HCEC 1CT (cell line): Measurements from ENCODE around the gene SESTD1.
A peak's percentile ranks its signal among the peaks of the same experiment; 100 is the strongest.
"Not testable (repeated sequence)": the region's sequence is repeated elsewhere in the genome, so short reads cannot be mapped to it uniquely, and the experiment has no call there.

Source experiments
- DNase-seq: peaks from one replicate; pipeline ENCODE4 v3.0.0-alpha.2; 2017

Gene SESTD1

DNA sequence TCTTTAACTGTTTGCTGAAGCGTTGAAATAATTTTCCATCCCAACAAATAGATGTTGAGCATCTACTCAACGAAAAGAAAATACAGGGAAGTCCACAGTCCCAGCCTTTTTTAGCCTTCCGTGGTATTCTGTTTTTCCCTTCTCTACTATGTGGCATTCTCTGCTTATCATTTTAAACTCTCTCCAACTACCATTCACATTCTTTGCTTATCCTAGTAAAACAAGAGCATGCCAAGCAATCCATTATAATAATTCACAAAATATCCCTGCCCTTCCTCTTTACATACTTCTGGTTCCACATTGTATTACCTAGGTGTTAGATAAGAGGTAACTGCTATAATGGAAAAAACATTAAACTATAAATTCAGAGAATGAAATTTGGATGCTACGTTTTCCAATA lies 1.6 kb upstream of the SESTD1 start:
- no peak for DNase-seq

- peak; percentile 82 for DNase-seq
Observed at GRCh38 chr2:179265082-179265510, 464 bp upstream of the SESTD1 start.

GRCh38 chr2:179263446-179264367 lies 925 bp downstream of the SESTD1 start:
- peak; percentile 51 for DNase-seq

DNA sequence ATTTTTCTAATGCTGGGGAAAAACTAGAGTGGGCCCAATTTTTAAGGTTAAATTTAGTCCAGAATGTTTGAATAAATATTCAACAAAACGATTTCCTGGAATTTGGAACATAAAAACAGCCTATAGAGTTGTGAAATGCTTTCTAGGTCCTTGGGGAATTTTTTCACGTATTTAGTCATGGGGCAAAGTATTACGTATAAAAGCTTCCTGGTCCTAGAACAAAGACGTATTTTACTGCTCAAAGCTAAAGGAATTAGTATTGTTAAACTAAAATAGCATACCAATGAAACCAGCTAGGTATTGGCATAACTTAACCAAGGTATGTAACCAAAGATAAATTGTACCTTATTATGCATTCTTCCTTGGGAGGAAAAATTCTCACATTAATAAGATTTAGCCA lies 1.6 kb downstream of the SESTD1 start:
- peak; percentile 61 for DNase-seq

DNA sequence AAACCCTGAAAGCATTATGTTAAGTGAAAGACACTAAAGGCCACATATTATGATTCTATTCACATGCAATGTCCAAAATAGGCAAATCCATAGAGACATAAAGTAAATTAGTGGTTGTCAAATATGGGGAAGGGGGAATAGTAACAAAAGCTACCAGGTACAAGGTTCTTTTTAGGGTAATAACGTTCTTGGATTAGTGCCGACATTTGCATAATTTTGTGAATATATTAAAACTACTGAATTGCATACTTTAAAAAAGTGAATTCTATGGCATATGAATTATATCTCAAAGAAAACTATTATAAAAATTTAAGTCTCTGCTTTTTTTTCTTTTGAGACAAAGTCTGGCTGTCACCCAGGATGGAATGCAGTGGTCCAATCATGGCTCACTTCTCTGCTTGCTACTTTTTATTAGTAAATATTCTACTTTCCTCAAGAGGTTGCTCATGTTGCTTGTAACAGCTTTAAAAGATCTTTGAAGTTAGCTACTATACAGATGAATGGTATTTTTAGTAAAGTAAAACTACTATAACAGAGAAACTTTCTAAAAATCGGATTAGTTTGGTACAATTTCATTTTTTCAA lies 2.5 kb downstream of the SESTD1 start:
- DNase-seq = no peak

GRCh38 chr2:179261151-179261825 lies 3.3 kb downstream of the SESTD1 start:
- no peak for DNase-seq

GRCh38 chr2:179260224-179260623 lies 4.4 kb downstream of the SESTD1 start:
- no peak for DNase-seq

GRCh38 chr2:179255129-179255528 lies 9.5 kb downstream of the SESTD1 start:
- DNase-seq = no peak

- no peak for DNase-seq
Observed at GRCh38 chr2:179253226-179253625, 11.4 kb downstream of the SESTD1 start.

DNA sequence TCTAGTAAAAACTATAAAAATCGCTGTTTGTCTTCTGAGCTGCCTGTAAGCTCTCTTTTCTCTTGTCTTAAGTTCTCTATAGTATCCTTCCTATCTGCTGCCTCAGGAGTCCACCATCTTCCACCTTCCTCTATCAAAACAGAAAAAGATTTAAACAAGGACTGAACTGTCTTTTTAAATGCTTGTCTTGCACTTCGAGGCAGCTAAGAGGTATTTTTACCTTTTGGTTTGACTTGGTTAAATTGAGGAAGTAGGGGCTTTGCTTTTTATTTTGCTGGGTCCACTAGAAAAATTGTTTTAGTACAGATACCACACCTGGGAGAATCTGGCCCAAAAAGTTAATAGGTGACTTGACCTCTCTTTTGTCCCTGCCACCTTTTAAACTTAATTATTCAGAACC lies 12.2 kb downstream of the SESTD1 start:
- no peak for DNase-seq

DNA sequence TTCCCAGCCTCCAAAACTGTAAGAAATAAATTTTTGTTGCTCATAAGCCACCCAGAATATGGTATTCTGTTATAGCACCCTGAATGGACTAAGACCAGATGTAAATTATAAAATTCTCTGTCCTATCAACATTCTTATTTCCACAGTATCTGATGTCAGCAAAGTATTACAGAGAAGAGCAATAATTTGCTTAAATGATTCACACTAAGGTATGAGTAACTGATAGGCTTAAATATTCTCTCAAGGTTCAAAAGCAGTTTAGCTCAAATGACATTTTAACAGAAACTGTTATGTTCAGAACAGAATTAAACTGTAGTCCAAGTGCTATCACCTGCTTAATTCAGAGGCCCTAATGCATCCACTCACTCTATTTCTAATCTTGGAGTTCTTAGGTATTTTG lies 12.8 kb downstream of the SESTD1 start:
- DNase-seq = peak; percentile 5

GRCh38 chr2:179250848-179251504 lies 13.7 kb downstream of the SESTD1 start:
- DNase-seq = no peak

GRCh38 chr2:179250095-179250494 lies 14.5 kb downstream of the SESTD1 start:
- DNase-seq = no peak

DNA sequence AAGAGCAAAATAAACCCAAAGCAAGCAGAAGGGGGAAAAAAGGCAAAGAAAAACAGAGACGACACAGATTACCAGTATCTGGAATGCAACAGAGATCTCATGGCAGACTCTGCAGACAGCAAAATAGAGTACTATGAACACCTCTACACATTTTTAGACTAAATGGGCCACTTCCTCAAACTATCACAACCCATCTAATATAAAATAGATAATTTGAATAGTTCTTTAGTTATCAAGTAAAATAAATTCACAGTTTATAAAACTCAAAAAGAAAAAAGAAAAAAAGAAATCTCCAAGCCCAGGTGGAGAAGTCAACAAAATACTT lies 16.6 kb downstream of the SESTD1 start:
- DNase-seq = no peak

- DNase-seq = no peak
Observed at GRCh38 chr2:179247318-179248023, 17.2 kb downstream of the SESTD1 start.

- not testable (repeated sequence) for DNase-seq
Observed at GRCh38 chr2:179245843-179246242, 18.8 kb downstream of the SESTD1 start.

- DNase-seq = no peak
Observed at GRCh38 chr2:179243046-179243445, 21.6 kb downstream of the SESTD1 start.

- no peak for DNase-seq
Observed at GRCh38 chr2:179240481-179241451, 23.9 kb downstream of the SESTD1 start.

- DNase-seq = no peak
Observed at GRCh38 chr2:179239838-179240237, 24.8 kb downstream of the SESTD1 start.

GRCh38 chr2:179239195-179239594 lies 25.4 kb downstream of the SESTD1 start:
- DNase-seq = peak; percentile 8

GRCh38 chr2:179238027-179238426 lies 26.6 kb downstream of the SESTD1 start:
- no peak for DNase-seq
